Stimulated activated CD8-positive, alpha-beta memory T cell treated with anti-CD3 and anti-CD28 coated beads, Interleukin-15, amount 100 ng/mL, for 1 hour (primary cell): ENCODE measurements around the gene SDR9C7.
"Not testable (repeated sequence)": the region's sequence is repeated elsewhere in the genome, so short reads cannot be mapped to it uniquely, and the experiment has no call there.

Experiments used
- DNase-seq: peaks from one replicate; pipeline ENCODE4 v3.0.0-alpha.2; 2020; ENCODE audit warnings: low read depth

The SDR9C7 gene

DNA sequence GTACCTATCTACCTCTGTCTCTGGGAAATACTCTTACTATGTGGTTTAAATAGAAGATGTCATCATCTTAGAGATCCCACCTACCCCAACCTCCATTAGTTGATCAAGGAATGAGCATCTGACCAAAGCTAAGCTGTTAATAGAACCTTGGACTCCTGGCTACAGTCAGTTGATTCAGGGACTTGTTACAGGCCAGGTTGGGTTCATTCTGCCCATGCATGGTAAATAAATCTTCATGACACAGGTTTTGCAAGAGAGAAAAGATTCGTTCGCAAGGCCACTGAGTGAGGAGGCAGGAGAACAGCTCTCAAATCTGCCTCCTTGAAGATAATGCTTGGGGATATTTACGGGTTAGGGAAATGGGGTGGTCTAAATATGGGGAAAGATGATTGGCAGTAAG, 19.5 kb downstream of the SDR9C7 start:
- DNase-seq = no peak

DNA sequence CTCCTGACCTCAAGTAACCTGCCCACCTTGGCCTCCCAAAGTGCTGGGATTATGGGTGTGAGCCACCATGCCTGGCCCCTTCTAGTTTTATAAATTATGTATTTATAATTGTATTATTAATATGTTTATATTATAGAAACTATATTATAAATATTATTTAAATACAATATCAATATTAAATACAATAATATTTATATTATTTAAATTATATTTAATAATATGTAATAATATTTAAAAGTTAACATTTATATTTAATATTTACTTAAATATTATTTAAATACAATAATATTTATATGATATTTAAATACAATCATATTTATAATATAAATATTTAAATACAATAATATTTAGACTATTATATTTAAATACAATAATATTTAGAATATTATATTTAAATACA, 20.0 kb downstream of the SDR9C7 start:
- no peak for DNase-seq

DNA sequence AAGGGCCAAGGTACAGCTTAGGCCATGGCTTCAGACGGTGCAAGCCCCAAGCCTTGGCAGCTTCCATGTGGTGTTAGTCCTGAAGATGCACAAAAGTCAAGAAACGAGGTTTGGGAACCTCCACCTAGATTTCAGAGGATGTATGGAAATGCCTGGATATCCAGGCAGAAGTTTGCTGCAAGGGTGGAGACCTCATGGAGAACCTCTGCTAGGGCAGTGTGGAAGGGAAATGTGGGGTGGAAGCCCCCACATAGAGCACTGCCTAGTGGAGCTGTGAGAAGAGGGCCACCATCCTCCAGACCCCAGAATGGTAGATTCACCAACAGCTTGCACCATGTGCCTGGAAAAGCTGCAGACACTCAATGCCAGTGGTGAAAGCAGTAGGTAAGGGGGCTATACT, 24.8 kb downstream of the SDR9C7 start:
- not testable (repeated sequence) for DNase-seq

DNA sequence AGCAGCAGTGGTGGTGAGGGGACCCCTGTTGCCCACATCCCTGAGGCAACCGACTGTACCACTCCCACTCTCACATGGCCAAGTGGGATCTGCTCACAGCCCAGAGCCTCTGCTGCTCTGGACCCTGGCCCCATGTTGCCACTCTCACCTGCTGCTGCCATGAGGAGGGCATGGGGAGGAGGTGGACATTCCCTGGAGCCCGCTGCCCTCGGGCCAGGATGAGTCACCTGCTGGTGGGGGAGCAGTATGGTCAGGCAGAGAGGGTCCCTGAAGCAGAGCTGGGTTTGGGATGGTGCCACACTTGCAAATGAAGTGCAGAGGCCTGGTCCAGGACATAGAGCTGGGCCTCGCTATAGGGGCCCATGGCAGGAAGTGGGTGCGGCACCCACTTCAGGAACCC, 26.1 kb downstream of the SDR9C7 start:
- DNase-seq = no peak

DNA sequence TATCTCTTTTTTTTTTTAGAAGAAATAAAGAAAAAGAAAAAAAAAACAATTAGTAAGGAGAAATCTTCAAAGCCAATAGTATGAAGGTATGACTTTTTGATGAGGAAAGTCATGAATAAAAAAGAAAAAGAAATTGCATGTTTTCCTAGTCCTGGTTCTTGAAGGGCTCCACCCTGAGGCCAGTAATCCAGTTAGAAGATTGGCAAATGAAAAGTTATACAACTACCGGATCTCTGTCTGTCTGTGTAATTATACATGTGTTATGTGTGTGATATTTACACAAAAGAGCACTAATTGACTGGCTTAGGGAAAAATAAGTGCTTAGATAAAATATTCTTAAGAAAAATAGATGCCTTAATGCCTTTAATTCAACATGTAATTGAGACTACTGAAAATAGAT, 28.4 kb downstream of the SDR9C7 start:
- DNase-seq = no peak

DNA sequence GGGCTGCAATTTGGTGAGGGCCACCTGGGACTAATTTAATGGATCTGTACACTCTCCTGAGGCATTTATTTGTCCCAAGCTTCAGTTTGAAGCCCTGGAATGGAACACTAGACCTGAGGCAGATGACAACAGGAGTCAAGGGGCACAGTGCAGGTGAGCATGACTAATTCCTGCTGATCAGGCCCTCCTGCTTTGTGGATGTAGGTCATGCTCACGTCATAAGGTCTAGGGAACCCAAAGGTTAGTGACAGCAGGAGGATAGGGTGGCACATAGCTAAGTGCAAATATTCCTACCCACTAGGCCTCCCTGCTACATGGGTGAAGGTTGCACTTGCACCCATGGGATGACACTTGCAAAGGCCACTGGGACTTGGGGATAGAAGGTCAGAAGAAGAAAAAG, 30.8 kb downstream of the SDR9C7 start:
- DNase-seq = no peak

DNA sequence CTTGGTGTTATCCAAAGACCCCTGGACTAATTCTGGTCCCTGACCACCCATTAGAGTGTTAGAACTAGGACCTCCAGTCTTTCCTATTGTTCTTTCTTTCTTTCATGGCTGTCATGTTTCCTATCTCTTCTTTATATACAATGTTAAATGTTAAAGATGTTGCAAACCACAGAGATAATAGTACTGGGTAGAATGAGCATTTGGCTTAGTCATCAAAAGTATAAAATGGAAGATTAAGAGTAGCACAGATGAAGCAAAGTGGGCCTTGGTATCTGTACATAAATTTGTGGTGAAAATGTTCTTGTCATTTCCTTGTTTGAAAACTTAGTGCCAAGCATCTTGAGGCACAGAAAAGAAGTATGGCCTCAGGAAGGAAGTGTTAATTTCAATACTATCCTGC, 32.9 kb downstream of the SDR9C7 start:
- not testable (repeated sequence) for DNase-seq

DNA sequence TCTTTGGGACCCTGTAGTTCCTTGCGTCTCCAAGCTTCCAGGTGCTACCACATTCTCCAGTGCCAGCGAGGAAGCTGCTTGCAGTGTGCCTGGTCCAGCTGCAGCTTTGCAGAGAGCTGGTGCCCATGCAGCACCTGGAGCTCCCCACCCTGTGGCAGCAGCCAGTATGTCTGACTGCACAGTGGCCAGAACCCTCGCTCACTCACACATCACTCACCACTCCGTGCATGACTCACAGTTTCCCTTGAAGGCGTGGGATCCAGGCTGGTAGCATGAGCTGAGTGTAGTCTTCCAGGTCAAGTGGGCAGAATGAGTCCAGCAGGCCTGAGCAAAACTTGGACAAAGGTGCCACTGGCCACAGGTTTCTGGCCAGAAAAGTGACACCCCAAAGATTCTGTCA, 33.6 kb downstream of the SDR9C7 start:
- DNase-seq = no peak

DNA sequence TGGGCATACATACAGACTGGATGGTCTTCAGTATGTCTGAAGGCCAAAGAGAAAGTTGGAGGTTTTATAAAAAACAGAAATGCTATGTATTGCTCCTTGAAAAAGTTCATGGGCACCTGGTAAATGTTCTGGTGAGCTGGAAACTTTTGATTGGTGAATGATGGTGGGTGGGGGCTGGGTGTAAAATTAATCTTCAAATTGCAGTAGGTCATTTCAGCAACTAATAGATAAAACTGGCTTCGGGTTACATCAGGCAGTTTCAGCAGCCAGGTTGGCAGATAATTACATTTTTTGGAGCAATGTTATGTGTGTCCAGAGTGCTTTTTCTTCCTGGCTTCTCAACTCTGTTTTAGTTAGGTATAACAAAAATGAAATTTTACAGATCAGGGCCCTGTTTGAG, 35.3 kb downstream of the SDR9C7 start:
- DNase-seq = no peak

DNA sequence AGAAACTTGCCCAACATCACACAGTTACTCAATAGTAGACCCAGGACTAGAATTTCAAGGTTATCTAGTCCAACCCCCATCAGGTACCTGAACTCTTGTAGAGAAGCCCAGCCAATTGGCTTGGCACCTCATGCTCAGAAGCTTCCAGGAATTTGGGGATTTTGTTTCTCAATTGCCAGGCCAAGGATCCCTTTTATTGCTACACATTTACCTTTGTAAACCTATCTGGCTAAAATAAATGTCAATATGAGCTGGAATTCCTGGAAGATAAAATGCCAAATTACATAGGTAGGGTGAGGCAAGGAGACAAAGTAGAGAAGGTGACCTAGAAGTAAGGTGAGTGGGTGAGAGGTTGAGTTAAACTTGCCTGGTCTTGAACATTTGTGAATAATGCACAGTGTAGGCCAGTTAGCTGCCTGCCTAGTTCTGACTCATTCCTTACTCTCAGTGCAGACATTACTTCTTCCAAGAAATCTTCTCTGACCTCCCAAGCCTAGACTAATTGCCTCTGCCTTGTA, 36.3 kb downstream of the SDR9C7 start:
- no peak for DNase-seq

DNA sequence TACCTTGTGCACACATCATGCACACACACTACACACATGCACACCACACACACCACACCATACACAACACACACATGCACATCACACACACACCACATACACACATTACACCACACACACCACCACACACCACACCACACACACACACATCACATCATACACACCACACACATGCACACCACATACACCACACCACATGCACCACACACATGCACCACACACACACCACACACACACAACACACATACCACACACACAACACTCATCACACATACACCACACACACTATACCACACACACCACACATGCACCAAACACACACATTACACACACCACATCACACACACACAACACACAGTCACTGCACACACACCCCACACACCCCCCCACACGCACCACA, 38.1 kb downstream of the SDR9C7 start:
- no peak for DNase-seq

DNA sequence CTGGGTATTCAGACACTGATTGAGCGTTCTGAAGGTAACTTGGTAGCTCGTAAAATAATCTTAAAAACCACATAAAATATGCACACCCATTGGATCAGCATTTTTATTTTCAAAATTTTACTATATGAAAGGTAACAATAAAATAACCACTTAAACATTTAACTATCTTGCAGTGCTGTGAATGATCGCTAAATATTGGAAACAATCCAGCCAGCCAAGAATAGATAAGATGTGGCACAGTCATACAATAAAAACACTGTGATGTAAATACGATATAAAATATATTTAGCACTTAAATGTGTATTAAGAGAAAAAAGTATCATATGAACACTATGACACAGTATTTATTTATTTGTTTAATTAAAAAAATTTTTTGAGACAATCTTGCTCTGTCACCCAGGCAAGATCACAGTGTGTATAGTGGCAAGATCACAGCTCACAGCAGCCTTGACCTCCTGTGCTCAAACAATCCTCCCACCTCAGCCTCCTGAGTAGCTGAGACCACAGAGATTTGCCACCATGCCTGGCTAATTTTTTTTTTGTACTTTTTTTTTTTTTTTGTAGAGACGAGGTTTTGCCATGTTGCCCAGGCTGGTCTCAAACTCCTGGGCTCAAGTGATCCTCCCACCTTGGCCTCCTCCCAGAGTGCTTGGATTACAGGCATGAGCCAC, 39.4 kb downstream of the SDR9C7 start:
- no peak for DNase-seq

DNA sequence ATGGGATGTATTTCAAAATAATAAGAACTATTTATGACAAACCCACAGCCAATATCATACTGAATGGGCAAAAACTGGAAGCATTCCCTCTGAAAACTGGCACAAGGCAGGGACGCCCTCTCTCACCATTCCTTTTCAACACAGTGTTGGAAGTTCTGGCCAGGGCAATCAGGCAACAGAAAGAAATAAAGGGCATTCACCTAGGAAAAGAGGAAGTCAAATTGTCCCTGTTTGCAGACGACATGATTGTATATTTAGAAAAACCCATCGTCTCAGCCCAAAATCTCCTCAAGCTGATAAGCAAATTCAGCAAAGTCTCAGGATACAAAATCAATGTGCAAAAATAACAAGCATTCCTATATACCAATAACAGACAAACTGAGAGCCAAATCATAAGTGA, 42.3 kb downstream of the SDR9C7 start:
- DNase-seq = not testable (repeated sequence)

DNA sequence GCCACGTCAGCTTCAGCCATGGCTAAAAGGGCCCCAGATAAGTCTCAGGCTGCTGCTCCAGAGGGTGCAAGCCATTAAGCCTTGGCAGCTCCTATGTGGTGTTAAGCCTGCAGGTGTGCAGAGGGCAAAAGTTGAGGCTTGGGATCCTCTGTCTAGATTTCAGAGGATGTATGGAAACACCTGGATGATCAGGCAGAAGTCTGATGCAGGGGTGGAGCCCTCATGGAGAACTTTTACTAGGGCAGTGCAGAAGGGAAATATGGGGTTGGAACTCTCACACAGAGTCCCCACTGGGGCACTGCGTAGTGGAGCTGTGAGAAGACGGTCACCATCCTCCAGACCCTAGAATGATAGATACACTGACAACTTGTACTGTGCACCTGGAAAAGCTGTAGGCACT, 47.9 kb downstream of the SDR9C7 start:
- no peak for DNase-seq

DNA sequence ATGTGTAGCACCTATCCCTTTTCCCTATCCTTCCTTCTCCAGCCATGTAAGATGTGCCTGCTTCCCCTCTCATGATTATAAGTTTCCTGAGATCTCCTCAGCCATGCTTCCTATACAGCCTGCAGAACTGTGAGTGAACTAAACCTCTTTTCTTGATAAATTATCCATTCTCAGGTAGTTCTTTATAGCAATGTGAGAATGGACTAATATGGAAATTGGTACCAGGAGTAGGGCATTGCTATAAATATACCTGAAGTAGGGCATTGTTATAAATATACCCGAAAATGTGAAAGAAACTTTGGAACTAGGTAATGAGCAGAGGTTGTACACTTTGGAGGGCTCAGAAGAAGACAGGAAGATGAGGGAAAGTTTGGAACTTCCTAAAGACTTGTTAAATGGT, 48.9 kb downstream of the SDR9C7 start:
- no peak for DNase-seq

DNA sequence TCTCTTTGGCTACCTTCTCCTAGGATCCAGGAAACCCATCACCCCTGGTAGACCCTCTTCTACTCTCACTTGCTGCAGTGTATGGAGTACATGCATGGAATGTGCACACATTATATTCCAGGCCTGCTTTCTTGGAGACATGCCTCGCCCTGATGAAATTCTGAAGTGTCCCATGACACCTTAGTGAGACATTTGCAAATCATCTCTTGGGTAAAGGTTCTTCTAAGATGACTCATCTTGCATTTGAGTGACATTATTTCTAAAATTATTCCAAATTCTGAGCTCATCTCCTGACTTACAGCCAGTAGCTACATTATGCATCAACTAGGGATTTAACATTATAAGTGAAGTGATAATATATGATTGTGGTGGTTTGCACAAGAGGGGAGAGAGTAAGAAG, 49.8 kb downstream of the SDR9C7 start:
- DNase-seq = no peak

DNA sequence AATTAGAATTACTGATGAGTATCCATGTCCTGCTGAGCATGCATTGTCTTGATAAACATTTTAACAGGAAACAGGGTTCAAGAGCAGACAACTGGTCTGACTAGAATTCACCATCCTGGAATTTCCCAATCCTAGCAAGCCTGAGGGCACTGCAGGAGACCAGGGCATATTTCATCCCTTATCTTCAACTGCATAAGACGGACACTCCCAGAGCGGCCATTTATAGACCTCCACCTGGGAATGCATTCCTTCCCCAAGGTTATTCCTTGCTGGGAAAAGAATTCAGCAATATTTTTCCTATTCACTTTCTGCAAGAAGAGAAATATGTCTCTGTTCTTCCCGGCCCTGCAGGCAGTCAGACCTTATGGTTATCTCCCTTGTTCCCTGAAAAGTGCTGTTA, 51.8 kb downstream of the SDR9C7 start:
- DNase-seq = not testable (repeated sequence)

DNA sequence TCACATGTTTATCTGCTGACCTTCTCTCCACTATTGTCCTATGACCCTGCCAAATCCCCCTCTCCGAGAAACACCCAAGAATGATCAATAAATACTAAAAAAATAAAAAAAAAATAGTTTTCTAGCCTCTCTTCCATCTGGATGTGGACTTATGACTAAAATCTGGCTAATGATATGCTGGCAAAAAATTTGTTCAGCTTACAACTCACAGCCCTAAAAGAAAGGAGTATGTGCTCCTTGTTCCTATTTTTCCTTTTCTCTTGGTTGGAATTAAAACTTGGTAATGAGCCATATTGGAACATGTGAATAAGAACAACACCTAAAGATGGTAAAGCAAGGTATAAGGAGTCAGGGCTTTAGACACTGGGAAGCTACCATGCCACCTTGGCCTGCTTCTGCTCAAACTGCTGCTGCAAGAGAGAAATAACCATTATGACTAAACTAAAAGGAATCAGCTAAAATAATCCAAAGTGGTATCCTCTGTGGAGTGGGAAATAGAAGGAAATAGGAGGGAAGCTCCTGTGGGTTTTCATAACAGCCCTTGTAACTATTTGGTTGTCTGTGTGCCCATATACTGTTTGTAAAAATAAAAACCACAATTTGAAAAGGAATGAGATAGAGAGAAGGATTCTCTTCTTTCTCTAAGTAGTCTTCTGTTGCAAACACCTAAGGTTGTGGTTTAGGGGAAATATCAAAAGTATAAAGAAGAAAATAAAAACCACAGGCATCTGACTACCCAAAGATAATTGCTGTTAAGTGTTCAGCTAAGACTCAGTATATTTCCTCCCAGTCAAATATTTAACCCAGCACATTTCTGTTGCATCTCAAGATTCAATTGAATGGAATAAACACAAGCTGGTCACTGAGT, 53.8 kb downstream of the SDR9C7 start:
- no peak for DNase-seq

DNA sequence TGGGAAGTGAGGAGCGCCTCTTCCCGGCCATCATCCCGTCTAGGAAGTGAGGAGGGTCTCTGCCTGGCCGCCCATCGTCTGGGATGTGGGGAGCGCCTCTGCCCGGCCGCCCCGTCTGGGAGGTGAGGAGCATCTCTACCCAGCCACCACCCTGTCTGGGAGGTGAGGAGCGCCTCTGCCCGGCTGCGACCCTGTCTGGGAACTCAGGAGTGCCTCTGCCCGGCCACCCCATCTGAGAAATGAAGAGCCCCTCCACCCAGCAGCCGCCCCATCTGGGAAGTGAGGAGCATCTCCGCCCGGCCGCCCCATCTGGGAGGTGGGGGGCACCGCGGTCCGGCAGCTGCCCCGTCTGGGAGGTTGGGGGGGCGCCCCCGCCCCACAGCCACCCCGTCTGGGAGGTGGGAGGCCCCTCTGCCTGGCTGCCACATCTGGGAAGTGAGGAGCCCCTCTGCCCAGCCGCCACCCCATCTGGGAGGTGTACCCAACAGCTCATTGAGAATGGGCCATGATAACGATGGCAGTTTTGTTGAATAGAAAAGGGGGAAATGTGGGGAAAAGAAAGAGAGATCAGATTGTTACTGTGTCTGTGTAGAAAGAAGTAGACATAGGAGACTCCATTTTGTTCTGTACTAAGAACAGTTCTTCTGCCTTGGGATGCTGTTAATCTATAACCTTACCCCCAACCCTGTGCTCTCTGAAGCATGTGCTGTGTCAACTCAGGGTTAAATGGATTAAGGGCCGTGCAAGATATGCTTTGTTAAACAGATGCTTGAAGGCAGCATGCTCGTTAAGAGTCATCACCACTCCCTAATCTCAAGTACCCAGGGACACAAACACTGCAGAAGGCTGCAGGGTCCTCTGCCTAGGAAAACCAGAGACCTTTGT, 54.7 kb downstream of the SDR9C7 start:
- DNase-seq = not testable (repeated sequence)

DNA sequence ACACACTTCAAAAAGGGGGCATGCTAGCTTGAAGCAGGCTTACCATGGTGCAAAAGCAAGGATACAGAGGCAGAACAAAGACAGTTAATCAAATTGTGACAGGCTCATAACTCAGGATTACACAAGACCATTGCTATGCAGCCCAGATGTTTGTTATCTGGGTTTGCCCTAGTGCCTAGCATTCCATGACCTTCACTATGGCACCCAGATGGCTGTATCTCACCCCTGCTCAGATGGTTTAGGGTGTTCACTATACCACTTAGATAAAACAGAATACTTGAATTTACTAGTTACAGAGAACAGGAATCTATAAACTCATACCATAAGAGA, 56.2 kb downstream of the SDR9C7 start:
- DNase-seq = no peak

DNA sequence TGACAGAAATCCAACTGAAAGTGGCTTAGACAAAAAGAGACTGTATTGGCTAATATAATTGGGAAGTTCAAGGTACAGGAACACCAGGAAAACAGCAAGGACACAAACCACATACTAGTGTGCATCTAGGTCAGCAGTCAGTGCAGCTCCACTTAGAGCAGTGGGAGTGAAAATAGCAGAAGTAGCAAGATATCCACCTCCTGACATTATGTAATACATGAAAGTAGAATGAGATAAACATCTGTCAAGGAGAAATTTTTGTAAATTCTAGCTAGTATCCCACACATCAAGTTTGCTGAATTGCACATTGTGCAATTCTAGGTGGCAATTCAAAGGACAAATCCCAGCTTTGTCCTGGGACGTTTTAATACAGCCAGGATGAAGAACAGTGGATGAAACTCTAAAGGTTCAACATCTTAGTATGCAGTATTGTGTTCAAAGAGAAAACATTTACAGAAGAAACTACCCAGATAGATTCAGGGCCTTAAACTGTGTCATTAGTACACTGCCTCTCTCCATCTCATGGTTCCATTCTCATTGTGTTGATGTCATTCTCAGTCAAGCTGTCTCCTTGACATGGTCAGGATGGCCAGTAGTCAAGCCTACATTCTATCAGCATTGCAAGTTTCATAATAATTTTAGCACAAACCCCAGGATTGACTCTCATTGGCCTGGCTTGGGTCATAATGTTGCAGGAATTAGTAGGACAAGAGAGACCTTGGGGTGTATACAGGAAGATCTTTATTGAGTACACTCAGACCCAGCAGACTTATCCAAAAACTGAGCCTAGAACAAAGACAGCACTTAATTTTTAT, 56.8 kb downstream of the SDR9C7 start:
- no peak for DNase-seq

DNA sequence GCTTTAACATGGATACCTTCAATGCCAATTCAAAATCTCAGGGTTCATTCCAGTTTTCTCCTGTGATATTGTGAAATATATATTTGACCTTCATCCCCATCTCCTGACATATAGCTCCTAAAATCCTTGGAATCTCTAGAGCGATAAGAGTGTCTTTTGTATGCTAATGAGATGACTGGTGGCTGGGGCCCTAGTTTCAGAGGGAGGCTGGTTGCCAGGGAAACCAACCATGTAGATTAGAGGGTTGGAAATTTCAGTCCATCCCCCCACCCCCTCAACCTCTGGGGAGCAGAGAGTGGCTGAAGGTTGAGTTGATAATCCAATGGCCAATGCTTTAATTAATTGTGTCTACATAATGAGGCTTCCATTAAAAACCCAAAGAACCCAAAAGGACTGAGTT, 59.4 kb downstream of the SDR9C7 start:
- DNase-seq = no peak
